Activated CD4-positive, alpha-beta T cell treated with anti-CD3 and anti-CD28 coated beads, Interleukin-2, amount 50 U/mL, for 4 hours (primary cell): ENCODE measurements around the gene FNDC3B.

Source experiments
- DNase-seq, 2 experiments: peaks; one replicate each; pipeline ENCODE4 v3.0.0-alpha.2; 2020

Gene FNDC3B

GRCh38 chr3:172121981-172122380, 82.6 kb downstream of the FNDC3B start:
- no peak for DNase-seq

- DNase-seq, result no peak
These were observed 84.9 kb downstream of the FNDC3B start for GRCh38 chr3:172124271-172124670.

GRCh38 chr3:172125053-172125452, 85.7 kb downstream of the FNDC3B start:
- DNase-seq, result no peak

GRCh38 chr3:172125963-172126457, 86.6 kb downstream of the FNDC3B start:
- peak in 1 of 2 experiments; percentile 15 for DNase-seq

GRCh38 chr3:172126741-172127140, 87.4 kb downstream of the FNDC3B start:
- DNase-seq, result no peak

- DNase-seq, result no peak
These were observed 87.8 kb downstream of the FNDC3B start for GRCh38 chr3:172127141-172127540.

GRCh38 chr3:172127929-172128580, 88.7 kb downstream of the FNDC3B start:
- no peak for DNase-seq

GRCh38 chr3:172128858-172129257, 89.5 kb downstream of the FNDC3B start:
- DNase-seq, result no peak

- DNase-seq, result no peak
These were observed 90.1 kb downstream of the FNDC3B start for GRCh38 chr3:172129498-172129849.

GRCh38 chr3:172129850-172130716, 90.7 kb downstream of the FNDC3B start:
- DNase-seq, result peak; percentile 51 to 62

GRCh38 chr3:172130717-172131050, 91.3 kb downstream of the FNDC3B start:
- no peak for DNase-seq

- DNase-seq, result no peak
These were observed 92.4 kb downstream of the FNDC3B start for GRCh38 chr3:172131746-172132145.

- DNase-seq, result no peak
These were observed 92.8 kb downstream of the FNDC3B start for GRCh38 chr3:172132159-172132586.

GRCh38 chr3:172132721-172133311, 93.4 kb downstream of the FNDC3B start:
- DNase-seq, result no peak

GRCh38 chr3:172133838-172134237, 94.5 kb downstream of the FNDC3B start:
- no peak for DNase-seq

GRCh38 chr3:172134352-172134751, 95.0 kb downstream of the FNDC3B start:
- no peak for DNase-seq

GRCh38 chr3:172135185-172135584, 95.8 kb downstream of the FNDC3B start:
- no peak for DNase-seq

- no peak for DNase-seq
These were observed 96.4 kb downstream of the FNDC3B start for GRCh38 chr3:172135820-172136219.

- no peak for DNase-seq
These were observed 97.0 kb downstream of the FNDC3B start for GRCh38 chr3:172136330-172136729.

GRCh38 chr3:172137287-172138192, 98.2 kb downstream of the FNDC3B start:
- no peak for DNase-seq

- DNase-seq, result no peak
These were observed 98.8 kb downstream of the FNDC3B start for GRCh38 chr3:172138193-172138537.

GRCh38 chr3:172138792-172139507, 99.6 kb downstream of the FNDC3B start:
- peak; percentile 23 to 32 for DNase-seq
